MG63 (cell line): ENCODE measurements around the gene SUGT1. TPM values are rescaled to one million over a fixed set of nuclear protein-coding genes. Genes with fewer than 3 reads are reported as not detected.
"Not testable (repeated sequence)": the region's sequence is repeated elsewhere in the genome, so short reads cannot be mapped to it uniquely, and the experiment has no call there.

ENCODE experiments used
- DNase-seq: peaks from one replicate; pipeline ENCODE4 v3.0.0-alpha.2; 2020
- H3K27me3 ChIP-seq: fragments of 250-450 bp; sonication (Bioruptor Pico); 2 replicates; pipeline ENCODE4 v1.5.1; 2020; ENCODE audit warnings: mild to moderate bottlenecking, moderate library complexity
- H3K36me3 ChIP-seq: fragments of 250-450 bp; sonication (Bioruptor Pico); 2 replicates; pipeline ENCODE4 v1.5.1; 2020; ENCODE audit warnings: mild to moderate bottlenecking, moderate library complexity
- H3K4me3 ChIP-seq: fragments of 250-450 bp; sonication (Bioruptor Pico); 2 replicates; pipeline ENCODE4 v1.5.1; 2020; ENCODE audit warnings: mild to moderate bottlenecking, moderate library complexity
- H3K9me3 ChIP-seq: fragments of 250-450 bp; sonication (Bioruptor Pico); 2 replicates; pipeline ENCODE4 v1.5.1; 2020; ENCODE audit warnings: mild to moderate bottlenecking, moderate library complexity
- total RNA-seq: library from RNA; depleted of rRNA; stranded (reverse); fragments of >200 nt; shearing (Covaris generic); gene quantifications from 2 replicates; pipeline ENCODE4 v1.2.3, GENCODE V29; 2014; ENCODE audit warnings: low replicate concordance; rRNA removed

The SUGT1 gene
- 34.3 and 73.2 TPM in 2 replicates for total RNA-seq

GRCh38 chr13:52652196-52652979, at the start of gene SUGT1:
SUGT1 (plus strand) TSS chr13:52652836; CDS start chr13:52652921, 85 bp downstream.
- H3K4me3 ChIP-seq: peak within 1 kb of the TSS; percentile 70
- DNase-seq: peak; percentile 98
- peaks cover 17% of the 10 kb centered on the region for H3K36me3 ChIP-seq
- no peaks in the 10 kb centered on the region for H3K27me3 ChIP-seq
- H3K9me3 ChIP-seq: no peaks in the 10 kb centered on the region

- not testable (repeated sequence) for H3K36me3 ChIP-seq, H3K27me3 ChIP-seq, H3K4me3 ChIP-seq, DNase-seq, H3K9me3 ChIP-seq
These were observed 49.3 kb upstream of the SUGT1 start for GRCh38 chr13:52603316-52603715.

- H3K27me3 ChIP-seq, H3K4me3 ChIP-seq, H3K9me3 ChIP-seq, H3K36me3 ChIP-seq, DNase-seq: not testable (repeated sequence)
These were observed 46.5 kb upstream of the SUGT1 start for GRCh38 chr13:52606126-52606525.

- DNase-seq: peak; percentile 57
- not testable (repeated sequence) for H3K27me3 ChIP-seq, H3K9me3 ChIP-seq, H3K36me3 ChIP-seq, H3K4me3 ChIP-seq
These were observed 45.8 kb upstream of the SUGT1 start for GRCh38 chr13:52606795-52607194.

- DNase-seq, H3K36me3 ChIP-seq, H3K27me3 ChIP-seq, H3K9me3 ChIP-seq, H3K4me3 ChIP-seq: not testable (repeated sequence)
These were observed 44.5 kb upstream of the SUGT1 start for GRCh38 chr13:52608184-52608583.

GRCh38 chr13:52609013-52609606, 43.5 kb upstream of the SUGT1 start:
- not testable (repeated sequence) for H3K4me3 ChIP-seq, DNase-seq, H3K36me3 ChIP-seq, H3K9me3 ChIP-seq, H3K27me3 ChIP-seq

GRCh38 chr13:52610158-52610557, 42.5 kb upstream of the SUGT1 start:
- not testable (repeated sequence) for H3K27me3 ChIP-seq, H3K4me3 ChIP-seq, DNase-seq, H3K36me3 ChIP-seq, H3K9me3 ChIP-seq

- DNase-seq: no peak
- H3K27me3 ChIP-seq: no peaks in the 10 kb centered on the region
- no peak overlapping the region for H3K4me3 ChIP-seq
- no peaks in the 10 kb centered on the region; the same call in 1 of the 2 replicates for H3K9me3 ChIP-seq
- no peaks in the 10 kb centered on the region for H3K36me3 ChIP-seq
These were observed 37.4 kb upstream of the SUGT1 start for GRCh38 chr13:52615134-52615801.

- DNase-seq: no peak
- H3K36me3 ChIP-seq: no peaks in the 10 kb centered on the region
- H3K9me3 ChIP-seq: no peaks in the 10 kb centered on the region; the same call in 1 of the 2 replicates
- H3K27me3 ChIP-seq: no peaks in the 10 kb centered on the region
- no peak overlapping the region for H3K4me3 ChIP-seq
These were observed 36.8 kb upstream of the SUGT1 start for GRCh38 chr13:52615812-52616211.

- Histone ChIP-seq H3K27me3 (no peaks in the 10 kb centered on the region), H3K36me3 (peaks cover under 1% of the 10 kb centered on the region; the same call in 1 of the 2 replicates), H3K9me3 (no peaks in the 10 kb centered on the region; the same call in 1 of the 2 replicates), H3K4me3 (peak overlapping the region; percentile 75)
- peak; percentile 90 for DNase-seq
These were observed 35.3 kb upstream of the SUGT1 start for GRCh38 chr13:52617070-52618060.

- not testable (repeated sequence) for H3K9me3 ChIP-seq, H3K27me3 ChIP-seq, H3K4me3 ChIP-seq, DNase-seq
- H3K36me3 ChIP-seq: peaks cover 16% of the 10 kb centered on the region
These were observed 21.4 kb upstream of the SUGT1 start for GRCh38 chr13:52631083-52631690.

- Histone ChIP-seq H3K4me3 (no peak overlapping the region), H3K9me3 (no peaks in the 10 kb centered on the region), H3K27me3 (no peaks in the 10 kb centered on the region), H3K36me3 (peaks cover 8% of the 10 kb centered on the region)
- DNase-seq: no peak
These were observed 13.8 kb upstream of the SUGT1 start for GRCh38 chr13:52638666-52639328.

- Histone ChIP-seq H3K27me3 (no peaks in the 10 kb centered on the region), H3K9me3 (no peaks in the 10 kb centered on the region), H3K4me3 (no peak within 1 kb of the TSS), H3K36me3 (peaks cover 8% of the 10 kb centered on the region)
- DNase-seq: no peak
These were observed 10.5 kb upstream of the SUGT1 start, which contains the start of gene HNRNPA1L2 for GRCh38 chr13:52642131-52642530. HNRNPA1L2 (plus strand) TSS chr13:52642431; CDS start chr13:52642493, 62 bp downstream.

GRCh38 chr13:52644108-52644507, 8.5 kb upstream of the SUGT1 start:
- Histone ChIP-seq H3K27me3 (no peaks in the 10 kb centered on the region), H3K4me3 (no peak overlapping the region)
- peak; percentile 4 for DNase-seq

GRCh38 chr13:52646967-52647366, 5.7 kb upstream of the SUGT1 start:
- Histone ChIP-seq H3K27me3 (no peaks in the 10 kb centered on the region), H3K36me3 (peaks cover 7% of the 10 kb centered on the region)
- DNase-seq: no peak

More at GRCh38 chr13:52644108-52644507, 8.5 kb upstream of the SUGT1 start:
- Histone ChIP-seq H3K9me3 (no peaks in the 10 kb centered on the region), H3K36me3 (peaks cover 4% of the 10 kb centered on the region; the same call in 1 of the 2 replicates)

More at GRCh38 chr13:52646967-52647366, 5.7 kb upstream of the SUGT1 start:
- H3K9me3 ChIP-seq: no peaks in the 10 kb centered on the region
- no peak overlapping the region for H3K4me3 ChIP-seq
